MM.1S (cell line): Measurements from ENCODE around the gene RASAL2.

Experiments used
- DNase-seq: peaks from one replicate; pipeline ENCODE4 v3.0.0-alpha.2; 2015
- H2AFZ ChIP-seq: fragments of 300-600 bp; sonication (generic); 2 replicates; pipeline ENCODE4 v1.6.0; 2016; ENCODE audit warnings: antibody characterized with exemption, low read length
- H3F3A ChIP-seq: fragments of 300-600 bp; sonication (generic); 2 replicates; pipeline ENCODE4 v1.6.1; 2016; ENCODE audit warnings: mild to moderate bottlenecking, antibody characterized with exemption, low read length, moderate library complexity, mixed read lengths; ENCODE audit not compliant: insufficient read depth
- H3K27ac ChIP-seq: fragments of 300-600 bp; sonication (generic); 2 replicates; pipeline ENCODE4 v1.5.1; 2016; ENCODE audit warnings: mild to moderate bottlenecking, low read length
- H3K27me3 ChIP-seq: fragments of 300-600 bp; sonication (generic); replicated peaks from 2 replicates; pipeline ENCODE4 v1.6.0; 2016; ENCODE audit warnings: low read length; ENCODE audit not compliant: insufficient read depth
- H3K36me3 ChIP-seq: fragments of 300-600 bp; sonication (generic); replicated peaks from 2 replicates; pipeline ENCODE4 v1.6.1; 2016; ENCODE audit warnings: mild to moderate bottlenecking, low read length, mixed read lengths; ENCODE audit not compliant: insufficient read depth
- H3K4me1 ChIP-seq: fragments of 300-600 bp; sonication (generic); 2 replicates; pipeline ENCODE4 v1.6.1; 2016; ENCODE audit warnings: low read length, mixed read lengths
- H3K4me2 ChIP-seq: fragments of 300-600 bp; sonication (generic); 2 replicates; pipeline ENCODE4 v1.6.0; 2016; ENCODE audit warnings: low read depth, low read length
- H3K4me3 ChIP-seq: fragments of 300-600 bp; sonication (generic); 2 replicates; pipeline ENCODE4 v1.5.1; 2016; ENCODE audit warnings: low read length, mixed read lengths
- H3K79me2 ChIP-seq: fragments of 300-600 bp; sonication (generic); 2 replicates; pipeline ENCODE4 v1.6.1; 2016; ENCODE audit warnings: mixed run types, low read length, mixed read lengths
- H3K9ac ChIP-seq: fragments of 300-600 bp; sonication (generic); 2 replicates; pipeline ENCODE4 v1.6.1; 2016; ENCODE audit warnings: low read length, mixed read lengths
- H3K9me2 ChIP-seq: fragments of 300-600 bp; sonication (generic); replicated peaks from 2 replicates; pipeline ENCODE4 v1.6.1; 2016; ENCODE audit warnings: mild to moderate bottlenecking, low read length, mixed read lengths; ENCODE audit not compliant: insufficient read depth
- H3K9me3 ChIP-seq: fragments of 300-600 bp; sonication (generic); replicated peaks from 2 replicates; pipeline ENCODE4 v1.6.1; 2016; ENCODE audit warnings: mild to moderate bottlenecking, low read length, mixed read lengths; ENCODE audit not compliant: insufficient read depth
- H4K20me1 ChIP-seq: fragments of 300-600 bp; sonication (generic); 2 replicates; pipeline ENCODE4 v1.6.1; 2016; ENCODE audit warnings: mild to moderate bottlenecking, low read length, moderate library complexity, mixed read lengths; ENCODE audit not compliant: insufficient read depth
- EZH2 ChIP-seq: fragments of 300-600 bp; sonication (generic); optimal IDR thresholded peaks from 2 replicates; pipeline ENCODE3; 2017; ENCODE audit warnings: low read depth, mild to moderate bottlenecking, antibody characterized with exemption, low read length, mixed read lengths
- EZH2phosphoT487 ChIP-seq: fragments of 300-600 bp; sonication (generic); IDR thresholded peaks from 2 replicates; pipeline ENCODE4 v1.6.1; 2018; ENCODE audit warnings: antibody characterized with exemption, low read length
- TF ChIP-seq, protein P1 (sequence below): fragments of 300-600 bp; sonication (generic); IDR thresholded peaks from 2 replicates; pipeline ENCODE4 v1.5.1; 2016; ENCODE audit warnings: antibody characterized with exemption, low read length, mixed read lengths

Gene RASAL2

DNA sequence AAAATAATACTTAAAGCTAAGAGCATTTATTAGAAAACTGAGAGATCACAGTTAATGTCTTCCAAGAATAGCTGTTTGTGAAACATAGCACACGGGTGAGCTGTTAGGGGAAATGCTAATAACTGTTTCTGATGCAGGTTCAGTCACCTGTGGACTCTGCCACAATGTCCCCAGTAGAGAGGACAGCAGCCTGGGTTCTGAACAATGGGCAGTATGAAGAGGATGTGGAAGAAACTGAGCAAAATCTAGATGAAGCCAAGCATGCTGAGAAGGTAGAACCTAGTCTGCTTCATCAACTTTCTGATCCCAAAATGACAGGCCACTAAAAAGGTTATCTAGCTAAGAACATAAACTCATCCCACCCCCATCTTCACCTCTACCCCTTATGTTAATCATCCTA lies 370.2 kb downstream of the RASAL2 start:
- no peak overlapping the region for H3K4me3 ChIP-seq
- no peaks in the 10 kb centered on the region for H3K4me1 ChIP-seq
- no peaks in the 10 kb centered on the region for H3K27me3 ChIP-seq
- H2AFZ ChIP-seq = no peak overlapping the region
- no peak overlapping the region for H3K9ac ChIP-seq
- H3K36me3 ChIP-seq = no peaks in the 10 kb centered on the region
- H4K20me1 ChIP-seq = no peaks in the 10 kb centered on the region
- H3K9me3 ChIP-seq = no peaks in the 10 kb centered on the region
- H3K79me2 ChIP-seq = no peaks in the 10 kb centered on the region
- H3F3A ChIP-seq = no peaks in the 10 kb centered on the region
- TF ChIP-seq EZH2phosphoT487 = no peak
- TF ChIP-seq, protein P1, sequence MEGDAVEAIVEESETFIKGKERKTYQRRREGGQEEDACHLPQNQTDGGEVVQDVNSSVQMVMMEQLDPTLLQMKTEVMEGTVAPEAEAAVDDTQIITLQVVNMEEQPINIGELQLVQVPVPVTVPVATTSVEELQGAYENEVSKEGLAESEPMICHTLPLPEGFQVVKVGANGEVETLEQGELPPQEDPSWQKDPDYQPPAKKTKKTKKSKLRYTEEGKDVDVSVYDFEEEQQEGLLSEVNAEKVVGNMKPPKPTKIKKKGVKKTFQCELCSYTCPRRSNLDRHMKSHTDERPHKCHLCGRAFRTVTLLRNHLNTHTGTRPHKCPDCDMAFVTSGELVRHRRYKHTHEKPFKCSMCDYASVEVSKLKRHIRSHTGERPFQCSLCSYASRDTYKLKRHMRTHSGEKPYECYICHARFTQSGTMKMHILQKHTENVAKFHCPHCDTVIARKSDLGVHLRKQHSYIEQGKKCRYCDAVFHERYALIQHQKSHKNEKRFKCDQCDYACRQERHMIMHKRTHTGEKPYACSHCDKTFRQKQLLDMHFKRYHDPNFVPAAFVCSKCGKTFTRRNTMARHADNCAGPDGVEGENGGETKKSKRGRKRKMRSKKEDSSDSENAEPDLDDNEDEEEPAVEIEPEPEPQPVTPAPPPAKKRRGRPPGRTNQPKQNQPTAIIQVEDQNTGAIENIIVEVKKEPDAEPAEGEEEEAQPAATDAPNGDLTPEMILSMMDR = no peak
- no peak for TF ChIP-seq EZH2
- DNase-seq = no peak
- H3K27ac ChIP-seq = no peak overlapping the region
- H3K4me2 ChIP-seq = no peak overlapping the region
- H3K9me2 ChIP-seq = no peaks in the 10 kb centered on the region

DNA sequence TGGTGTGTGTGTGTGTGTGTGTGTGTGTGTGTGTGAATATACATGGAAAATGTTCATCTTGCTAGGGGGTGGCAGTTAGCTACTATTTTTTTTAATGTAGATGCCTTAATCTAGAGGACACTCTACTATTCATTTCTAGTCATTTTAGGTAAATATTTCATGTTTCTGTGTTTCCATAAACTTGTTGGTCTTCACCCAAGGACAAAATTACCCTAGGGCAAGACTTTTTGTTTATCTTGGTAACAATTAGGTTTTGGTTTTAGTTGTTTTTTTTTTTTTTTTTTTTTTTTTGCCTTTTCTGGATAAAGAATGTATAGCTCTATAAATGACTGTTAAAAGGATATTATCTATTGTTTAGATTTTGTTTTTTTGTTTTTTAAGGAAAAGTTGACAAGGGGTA lies 370.7 kb downstream of the RASAL2 start:
- TF ChIP-seq EZH2phosphoT487 (no peak), EZH2 (no peak)
- TF ChIP-seq, protein P1 = no peak

DNA sequence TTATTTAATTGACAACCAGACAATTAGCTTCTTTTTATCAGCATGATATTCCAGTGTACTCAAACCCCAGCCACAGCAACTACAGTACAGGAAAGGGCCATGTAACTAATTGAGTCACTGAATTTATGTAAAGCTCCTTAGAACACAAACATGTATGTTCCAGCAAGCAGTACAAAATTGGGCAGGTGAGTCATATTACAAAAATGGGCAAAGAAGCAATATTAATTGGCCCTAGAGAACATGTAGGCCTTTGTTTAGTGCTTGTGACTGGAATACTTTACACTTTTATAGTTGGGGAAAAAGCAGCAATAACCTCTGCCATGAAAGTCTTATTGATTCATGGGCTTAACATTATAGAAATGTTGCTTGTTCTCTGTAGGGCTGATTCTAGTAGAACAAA lies 371.1 kb downstream of the RASAL2 start:
- H4K20me1 ChIP-seq = no peaks in the 10 kb centered on the region
- no peak overlapping the region for H2AFZ ChIP-seq
- no peak for DNase-seq
- H3K27ac ChIP-seq = no peak overlapping the region
- H3K4me2 ChIP-seq = no peak overlapping the region
- TF ChIP-seq EZH2 = no peak
- TF ChIP-seq, protein P1 = no peak
- TF ChIP-seq EZH2phosphoT487 = no peak
- H3K9me3 ChIP-seq = no peaks in the 10 kb centered on the region
- H3K9ac ChIP-seq = no peak overlapping the region
- no peaks in the 10 kb centered on the region for H3K27me3 ChIP-seq
- no peaks in the 10 kb centered on the region for H3K4me1 ChIP-seq
- no peaks in the 10 kb centered on the region for H3K79me2 ChIP-seq
- no peaks in the 10 kb centered on the region for H3K9me2 ChIP-seq
- H3K4me3 ChIP-seq = no peak overlapping the region
- H3K36me3 ChIP-seq = no peaks in the 10 kb centered on the region
- H3F3A ChIP-seq = no peaks in the 10 kb centered on the region

More for the DNA sequence above, 370.7 kb downstream of the RASAL2 start:
- H3K9me2 ChIP-seq = no peaks in the 10 kb centered on the region
- no peaks in the 10 kb centered on the region for H3K36me3 ChIP-seq
- no peaks in the 10 kb centered on the region for H3K9me3 ChIP-seq
- no peaks in the 10 kb centered on the region for H3K4me1 ChIP-seq
- DNase-seq = no peak
- H3K27me3 ChIP-seq = no peaks in the 10 kb centered on the region
- H3K27ac ChIP-seq = no peak overlapping the region
- no peaks in the 10 kb centered on the region for H4K20me1 ChIP-seq
- no peak overlapping the region for H3K4me3 ChIP-seq
- H3K79me2 ChIP-seq = no peaks in the 10 kb centered on the region
- H3K9ac ChIP-seq = no peak overlapping the region
- H3K4me2 ChIP-seq = no peak overlapping the region
- H2AFZ ChIP-seq = no peak overlapping the region
- no peaks in the 10 kb centered on the region for H3F3A ChIP-seq
